HG02938 (cell line): Measurements from ENCODE around the gene DPYSL4.

Experiments used
- ATAC-seq: cut with Tn5 transposase; IDR thresholded peaks from one replicate; pipeline ENCODE4 v1.9.1; 2021; ENCODE audit warnings: mild to moderate bottlenecking, moderate library complexity; ENCODE audit not compliant: unreplicated experiment

The DPYSL4 gene

GRCh38 chr10:132254841-132255240, 68.1 kb downstream of the DPYSL4 start:
- no peak for ATAC-seq
